ENCODE data around the gene GALNT10. TPM values are rescaled to one million over a fixed set of nuclear protein-coding genes. Genes with fewer than 3 reads are reported as not detected.

The GALNT10 gene
- total and polyA plus RNA-seq, 9 of the 15 experiments (the other 6 are each of a cell fraction or from before 2014, with no cell fraction given): 4.6 to 37.1 (median 13.3) TPM

DNA sequence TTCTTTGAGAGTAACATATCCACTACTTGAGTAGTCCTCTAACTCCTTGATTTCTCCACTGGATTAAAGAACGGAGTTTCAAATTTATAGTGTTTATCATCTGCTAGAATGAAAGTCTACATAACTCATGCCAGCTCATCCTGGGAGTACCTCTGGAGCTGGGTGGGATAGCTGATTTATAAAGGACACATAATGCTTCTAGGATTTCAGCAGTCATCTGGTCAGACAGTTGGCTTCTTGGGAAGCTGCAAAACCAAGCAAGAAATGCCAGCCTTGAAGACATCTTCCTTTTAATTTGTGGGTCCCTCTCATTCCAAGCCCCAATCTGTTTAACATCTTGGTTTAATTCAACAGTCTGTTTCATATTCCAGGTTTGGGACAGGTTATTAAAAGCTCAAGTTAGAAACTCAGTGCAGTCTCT, 3.2 kb downstream of the GALNT10 start:
- Histone ChIP-seq H3K4me2 (ENCODE audit: insufficient read depth, low read length) (no peak overlapping the region), H4K20me1 (replicated peaks; ENCODE audit: control insufficient read depth, insufficient read depth, low read length) (no peaks in the 10 kb centered on the region), H3K4me3 (no peak overlapping the region), H3K4me1 (replicated peaks in 1 of 2; ENCODE audit: control insufficient read depth in 2 of 2, insufficient read depth in 2 of 2, low read length in 2 of 2) (peaks cover 40 to 48% of the 10 kb centered on the region in 2 experiments), H3K79me2 (ENCODE audit: control insufficient read depth, insufficient read depth, low read length) (peaks cover 48% of the 10 kb centered on the region), H3K9ac (ENCODE audit: insufficient read depth in 1 of 2, low read depth in 2 of 2, low read length in 2 of 2) (no peak overlapping the region), H3K36me3 (ENCODE audit: control insufficient read depth, insufficient read depth, low read length) (peaks cover 19% of the 10 kb centered on the region; the same call in 2 of the 3 replicates), H3K27me3 (ENCODE audit: control insufficient read depth in 2 of 2, insufficient read depth in 2 of 2, low read length in 2 of 2) (no peaks in the 10 kb centered on the region), H3K27ac (ENCODE audit: extremely low read depth, low read depth, low read length) (no peak overlapping the region), H2AFZ (ENCODE audit: low read depth, low read length) (no peak overlapping the region), H3K9me1 (ENCODE audit: control insufficient read depth, insufficient read depth, low read length) (no peaks in the 10 kb centered on the region), H3K9me3 (replicated peaks; ENCODE audit: control insufficient read depth, insufficient read depth, low read depth, low read length) (no peaks in the 10 kb centered on the region)
- CTCF ChIA-PET (ENCODE audit: low intra/inter-chr PET ratio): no interaction called here
- no peak for ATAC-seq
- 91% methylated on average over 1 of the region's 1 CpG for WGBS (ENCODE audit: insufficient coverage, low coverage, missing lambda C conversion rate)
- BruUV-seq (replicated peaks): no TSS peak
- DNase-seq (ENCODE audit: extremely low read depth in 1 of 4, low spot score in 3 of 4): no peak
- TF ChIP-seq ZNF174 (CRISPR knock-in tag; IDR thresholded peaks at IDR 0.05) (no peak), ZNF165 (CRISPR knock-in tag; IDR thresholded peaks at IDR 0.05; ENCODE audit: borderline replicate concordance) (no peak), CBX2 (IDR thresholded peaks at IDR 0.05; ENCODE audit: insufficient read depth, low read length, poor library complexity, severe bottlenecking) (no peak), XRCC5 (IDR thresholded peaks at IDR 0.05; ENCODE audit: low read depth, low read length) (no peak), PHF8 (IDR thresholded peaks at IDR 0.05; ENCODE audit: borderline replicate concordance, low read length) (no peak), ZNF589 (CRISPR knock-in tag; IDR thresholded peaks at IDR 0.05; ENCODE audit: low read depth) (no peak), ZNF75A (CRISPR knock-in tag; IDR thresholded peaks at IDR 0.05) (no peak), ZNF12 (CRISPR knock-in tag; IDR thresholded peaks at IDR 0.05) (no peak), MYBL2 (IDR thresholded peaks at IDR 0.05; ENCODE audit: low read depth) (no peak), MYBL2 (CRISPR knock-in tag; IDR thresholded peaks at IDR 0.05; ENCODE audit: borderline replicate concordance) (no peak)
- TF ChIP-seq, protein P1, sequence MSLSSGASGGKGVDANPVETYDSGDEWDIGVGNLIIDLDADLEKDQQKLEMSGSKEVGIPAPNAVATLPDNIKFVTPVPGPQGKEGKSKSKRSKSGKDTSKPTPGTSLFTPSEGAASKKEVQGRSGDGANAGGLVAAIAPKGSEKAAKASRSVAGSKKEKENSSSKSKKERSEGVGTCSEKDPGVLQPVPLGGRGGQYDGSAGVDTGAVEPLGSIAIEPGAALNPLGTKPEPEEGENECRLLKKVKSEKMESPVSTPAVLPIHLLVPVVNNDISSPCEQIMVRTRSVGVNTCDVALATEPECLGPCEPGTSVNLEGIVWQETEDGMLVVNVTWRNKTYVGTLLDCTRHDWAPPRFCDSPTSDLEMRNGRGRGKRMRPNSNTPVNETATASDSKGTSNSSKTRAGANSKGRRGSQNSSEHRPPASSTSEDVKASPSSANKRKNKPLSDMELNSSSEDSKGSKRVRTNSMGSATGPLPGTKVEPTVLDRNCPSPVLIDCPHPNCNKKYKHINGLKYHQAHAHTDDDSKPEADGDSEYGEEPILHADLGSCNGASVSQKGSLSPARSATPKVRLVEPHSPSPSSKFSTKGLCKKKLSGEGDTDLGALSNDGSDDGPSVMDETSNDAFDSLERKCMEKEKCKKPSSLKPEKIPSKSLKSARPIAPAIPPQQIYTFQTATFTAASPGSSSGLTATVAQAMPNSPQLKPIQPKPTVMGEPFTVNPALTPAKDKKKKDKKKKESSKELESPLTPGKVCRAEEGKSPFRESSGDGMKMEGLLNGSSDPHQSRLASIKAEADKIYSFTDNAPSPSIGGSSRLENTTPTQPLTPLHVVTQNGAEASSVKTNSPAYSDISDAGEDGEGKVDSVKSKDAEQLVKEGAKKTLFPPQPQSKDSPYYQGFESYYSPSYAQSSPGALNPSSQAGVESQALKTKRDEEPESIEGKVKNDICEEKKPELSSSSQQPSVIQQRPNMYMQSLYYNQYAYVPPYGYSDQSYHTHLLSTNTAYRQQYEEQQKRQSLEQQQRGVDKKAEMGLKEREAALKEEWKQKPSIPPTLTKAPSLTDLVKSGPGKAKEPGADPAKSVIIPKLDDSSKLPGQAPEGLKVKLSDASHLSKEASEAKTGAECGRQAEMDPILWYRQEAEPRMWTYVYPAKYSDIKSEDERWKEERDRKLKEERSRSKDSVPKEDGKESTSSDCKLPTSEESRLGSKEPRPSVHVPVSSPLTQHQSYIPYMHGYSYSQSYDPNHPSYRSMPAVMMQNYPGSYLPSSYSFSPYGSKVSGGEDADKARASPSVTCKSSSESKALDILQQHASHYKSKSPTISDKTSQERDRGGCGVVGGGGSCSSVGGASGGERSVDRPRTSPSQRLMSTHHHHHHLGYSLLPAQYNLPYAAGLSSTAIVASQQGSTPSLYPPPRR (CRISPR knock-in tag; IDR thresholded peaks at IDR 0.05; ENCODE audit: borderline replicate concordance): no peak
- TF ChIP-seq, protein P2, sequence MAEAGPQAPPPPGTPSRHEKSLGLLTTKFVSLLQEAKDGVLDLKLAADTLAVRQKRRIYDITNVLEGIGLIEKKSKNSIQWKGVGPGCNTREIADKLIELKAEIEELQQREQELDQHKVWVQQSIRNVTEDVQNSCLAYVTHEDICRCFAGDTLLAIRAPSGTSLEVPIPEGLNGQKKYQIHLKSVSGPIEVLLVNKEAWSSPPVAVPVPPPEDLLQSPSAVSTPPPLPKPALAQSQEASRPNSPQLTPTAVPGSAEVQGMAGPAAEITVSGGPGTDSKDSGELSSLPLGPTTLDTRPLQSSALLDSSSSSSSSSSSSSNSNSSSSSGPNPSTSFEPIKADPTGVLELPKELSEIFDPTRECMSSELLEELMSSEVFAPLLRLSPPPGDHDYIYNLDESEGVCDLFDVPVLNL (CRISPR knock-in tag; IDR thresholded peaks at IDR 0.05; ENCODE audit: low read depth): no peak
- no peak for FAIRE-seq
- intact Hi-C loops (cut with micrococcal nuclease) (no loop called here), in situ Hi-C loops (cut with MboI) (no loop called here)
- POLR2A ChIA-PET: interaction anchor here (0.7 to 1.8 kb wide), 3 partner anchors 9 to 18 kb away, joined by 3 to 4 read pairs (median 4); no protein-coding TSS in a partner anchor

Data from K562 (cell line).